Trophoblast cell (in vitro differentiated cells and primary cell): ENCODE data around the gene EBF3.

Experiments used
- DNase-seq, 2 donors: peaks; one replicate each; pipeline ENCODE4 v3.0.0-alpha.2; 2016
- H2AFZ ChIP-seq: 2 replicates; pipeline ENCODE4 v1.6.1; 2013; ENCODE audit warnings: low read length, moderate library complexity, mild to moderate bottlenecking; ENCODE audit not compliant: insufficient read depth, poor library complexity
- H2AK5ac ChIP-seq: 2 replicates; pipeline ENCODE4 v1.6.1; 2013; ENCODE audit warnings: mild to moderate bottlenecking, low read length
- H2BK120ac ChIP-seq: 2 replicates; pipeline ENCODE4 v1.6.1; 2013; ENCODE audit warnings: low read length, mild to moderate bottlenecking, moderate library complexity; ENCODE audit not compliant: insufficient read depth, poor library complexity
- H2BK12ac ChIP-seq: 2 replicates; pipeline ENCODE4 v1.6.1; 2013; ENCODE audit warnings: mild to moderate bottlenecking, low read length, moderate library complexity
- H2BK5ac ChIP-seq: 2 replicates; pipeline ENCODE4 v1.6.1; 2013; ENCODE audit warnings: low read length, low read depth, moderate library complexity, mild to moderate bottlenecking; ENCODE audit not compliant: poor library complexity
- H3K14ac ChIP-seq: 2 replicates; pipeline ENCODE4 v1.6.1; 2013; ENCODE audit warnings: mild to moderate bottlenecking, low read length
- H3K18ac ChIP-seq: 2 replicates; pipeline ENCODE4 v1.6.1; 2013; ENCODE audit warnings: mild to moderate bottlenecking, low read length
- H3K23ac ChIP-seq: 2 replicates; pipeline ENCODE4 v1.6.1; 2013; ENCODE audit warnings: low read length
- H3K27ac ChIP-seq: 2 replicates; pipeline ENCODE4 v1.5.1; 2013; ENCODE audit warnings: low read depth, mild to moderate bottlenecking, inconsistent platforms, low read length, moderate library complexity
- H3K27me3 ChIP-seq: 2 replicates; pipeline ENCODE4 v1.6.1; 2013; ENCODE audit warnings: inconsistent platforms, mild to moderate bottlenecking, low read length, moderate library complexity; ENCODE audit not compliant: insufficient read depth
- H3K36me3 ChIP-seq, 2 experiments: 1 replicate in 1 of 2; 2 replicates in 1 of 2; pipeline ENCODE4 v1.6.1; 2013; ENCODE audit warnings: low read length in 2 of 2, mild to moderate bottlenecking in 2 of 2, moderate library complexity in 1 of 2; ENCODE audit not compliant: insufficient read depth in 2 of 2, control insufficient read depth in 1 of 2
- H3K4ac ChIP-seq: 2 replicates; pipeline ENCODE4 v1.6.1; 2013; ENCODE audit warnings: low read depth, mild to moderate bottlenecking, low read length, moderate library complexity
- H3K4me1 ChIP-seq, 2 experiments: 1 replicate in 1 of 2; 2 replicates in 1 of 2; pipeline ENCODE4 v1.6.1; 2013; ENCODE audit warnings: low read length in 2 of 2, mild to moderate bottlenecking in 2 of 2, moderate library complexity in 1 of 2; ENCODE audit not compliant: insufficient read depth in 2 of 2, control insufficient read depth in 1 of 2
- H3K4me2 ChIP-seq: 2 replicates; pipeline ENCODE4 v1.6.1; 2013; ENCODE audit warnings: inconsistent platforms, mild to moderate bottlenecking, low read length, moderate library complexity
- H3K4me3 ChIP-seq: 2 replicates; pipeline ENCODE4 v1.5.1; 2013; ENCODE audit warnings: mild to moderate bottlenecking, low read depth, low read length, inconsistent platforms
- H3K79me1 ChIP-seq: one replicate; pipeline ENCODE4 v1.6.1; 2013; ENCODE audit warnings: low read length
- H3K79me2 ChIP-seq: 2 replicates; pipeline ENCODE4 v1.6.1; 2013; ENCODE audit warnings: low read length, mild to moderate bottlenecking; ENCODE audit not compliant: control insufficient read depth, insufficient read depth, poor library complexity
- H3K9ac ChIP-seq: 2 replicates; pipeline ENCODE4 v1.6.1; 2013; ENCODE audit warnings: mild to moderate bottlenecking, low read length
- H3K9me3 ChIP-seq: 2 replicates; pipeline ENCODE4 v1.6.1; 2013; ENCODE audit warnings: low read depth, mild to moderate bottlenecking, control low read depth, inconsistent platforms, low read length; ENCODE audit not compliant: insufficient read depth
- H4K12ac ChIP-seq: 2 replicates; pipeline ENCODE4 v1.6.1; 2013; ENCODE audit warnings: low read depth, mild to moderate bottlenecking, low read length, moderate library complexity
- H4K8ac ChIP-seq: 2 replicates; pipeline ENCODE4 v1.6.1; 2013; ENCODE audit warnings: low read depth, mild to moderate bottlenecking, low read length, moderate library complexity
- H4K91ac ChIP-seq: one replicate; pipeline ENCODE4 v1.6.1; 2013; ENCODE audit warnings: low read depth, mild to moderate bottlenecking, low read length, moderate library complexity
- WGBS: extraction: QIAGEN DNeasy Blood & Tissue Kit; methylation state at CpG from one replicate; pipeline ENCODE4 v1.1.7; 2013; ENCODE audit warnings: missing lambda C conversion rate; ENCODE audit not compliant: insufficient read length, insufficient coverage; ENCODE audit errors: extremely low coverage; 5-methylcytosine and 5-hydroxymethylcytosine counted together

EBF3 gene

GRCh38 chr10:129900825-129901224, 63.2 kb downstream of the EBF3 start:
- Histone ChIP-seq H4K91ac (no peak overlapping the region), H3K36me3 (no peaks in the 10 kb centered on the region), H3K4ac (no peak overlapping the region), H3K79me2 (no peaks in the 10 kb centered on the region), H2AFZ (no peak overlapping the region), H2BK5ac (no peak overlapping the region), H3K14ac (no peak overlapping the region), H3K9me3 (peaks cover 1% of the 10 kb centered on the region), H3K27ac (no peak overlapping the region), H3K4me2 (no peak overlapping the region), H4K12ac (no peak overlapping the region), H3K4me3 (no peak overlapping the region), H3K23ac (no peak overlapping the region), H3K4me1 (no peaks in the 10 kb centered on the region), H3K9ac (no peak overlapping the region), H3K27me3 (no peaks in the 10 kb centered on the region), H2BK12ac (no peak overlapping the region), H2BK120ac (no peak overlapping the region), H3K79me1 (no peaks in the 10 kb centered on the region), H2AK5ac (no peak overlapping the region), H4K8ac (no peak overlapping the region), H3K18ac (no peak overlapping the region)
- no peak for DNase-seq
- WGBS = no CpG with 5 or more reads among the region's 1 CpG

- H4K12ac ChIP-seq = no peak overlapping the region
- no peak overlapping the region for H3K4me2 ChIP-seq
- no peak overlapping the region for H4K91ac ChIP-seq
- DNase-seq = no peak
- no peaks in the 10 kb centered on the region for H3K79me1 ChIP-seq
- no peaks in the 10 kb centered on the region for H3K4me1 ChIP-seq
- no CpG with 5 or more reads among the region's 22 CpGs for WGBS
- no peak overlapping the region for H3K4me3 ChIP-seq
- no peak overlapping the region for H3K4ac ChIP-seq
- no peak overlapping the region for H3K18ac ChIP-seq
- no peak overlapping the region for H3K9ac ChIP-seq
- no peaks in the 10 kb centered on the region for H3K27me3 ChIP-seq
- H2BK120ac ChIP-seq = no peak overlapping the region
- H2AFZ ChIP-seq = no peak overlapping the region
- H3K14ac ChIP-seq = no peak overlapping the region
- no peaks in the 10 kb centered on the region for H3K36me3 ChIP-seq
- H2BK12ac ChIP-seq = no peak overlapping the region
- H2AK5ac ChIP-seq = no peak overlapping the region
- no peak overlapping the region for H2BK5ac ChIP-seq
- no peak overlapping the region for H3K23ac ChIP-seq
- peaks cover 5% of the 10 kb centered on the region for H3K9me3 ChIP-seq
- H3K27ac ChIP-seq = no peak overlapping the region
- H4K8ac ChIP-seq = no peak overlapping the region
- no peaks in the 10 kb centered on the region for H3K79me2 ChIP-seq
Measured at GRCh38 chr10:129899276-129900130, 64.6 kb downstream of the EBF3 start.

- H2BK5ac ChIP-seq = no peak overlapping the region
- no peak overlapping the region for H3K4me3 ChIP-seq
- H3K18ac ChIP-seq = no peak overlapping the region
- no peak overlapping the region for H3K9ac ChIP-seq
- H4K12ac ChIP-seq = no peak overlapping the region
- no peak for DNase-seq
- H2BK12ac ChIP-seq = no peak overlapping the region
- no peaks in the 10 kb centered on the region for H3K4me1 ChIP-seq
- no peak overlapping the region for H2AK5ac ChIP-seq
- H3K14ac ChIP-seq = no peak overlapping the region
- H3K4me2 ChIP-seq = no peak overlapping the region
- H3K27me3 ChIP-seq = no peaks in the 10 kb centered on the region
- H3K9me3 ChIP-seq = peaks cover 5% of the 10 kb centered on the region
- H3K79me2 ChIP-seq = no peaks in the 10 kb centered on the region
- H3K36me3 ChIP-seq = no peaks in the 10 kb centered on the region
- H3K23ac ChIP-seq = no peak overlapping the region
- H2AFZ ChIP-seq = no peak overlapping the region
- H2BK120ac ChIP-seq = no peak overlapping the region
- WGBS = no CpG with 5 or more reads among the region's 38 CpGs
- no peak overlapping the region for H4K8ac ChIP-seq
- H4K91ac ChIP-seq = no peak overlapping the region
- no peaks in the 10 kb centered on the region for H3K79me1 ChIP-seq
- H3K27ac ChIP-seq = no peak overlapping the region
- no peak overlapping the region for H3K4ac ChIP-seq
Measured at GRCh38 chr10:129898706-129899268, 65.3 kb downstream of the EBF3 start.

GRCh38 chr10:129897871-129898626, 66.0 kb downstream of the EBF3 start:
- no peak overlapping the region for H2BK5ac ChIP-seq
- no peak overlapping the region for H3K4ac ChIP-seq
- no peaks in the 10 kb centered on the region for H3K4me1 ChIP-seq
- H3K18ac ChIP-seq = no peak overlapping the region
- H3K36me3 ChIP-seq = no peaks in the 10 kb centered on the region
- H2AFZ ChIP-seq = no peak overlapping the region
- no peak overlapping the region for H3K9ac ChIP-seq
- no peak overlapping the region for H2BK12ac ChIP-seq
- H3K79me1 ChIP-seq = no peaks in the 10 kb centered on the region
- H4K91ac ChIP-seq = no peak overlapping the region
- WGBS = no CpG with 5 or more reads among the region's 15 CpGs
- H3K79me2 ChIP-seq = no peaks in the 10 kb centered on the region
- H3K14ac ChIP-seq = no peak overlapping the region
- H3K4me3 ChIP-seq = no peak overlapping the region
- peaks cover 5% of the 10 kb centered on the region for H3K9me3 ChIP-seq
- no peak overlapping the region for H3K27ac ChIP-seq
- H3K23ac ChIP-seq = no peak overlapping the region
- no peak overlapping the region for H4K12ac ChIP-seq
- H4K8ac ChIP-seq = no peak overlapping the region
- no peak overlapping the region for H3K4me2 ChIP-seq
- H2BK120ac ChIP-seq = no peak overlapping the region
- H2AK5ac ChIP-seq = no peak overlapping the region
- no peak for DNase-seq
- H3K27me3 ChIP-seq = no peaks in the 10 kb centered on the region
